ENCODE measurements around the gene AGT.
"Not testable (repeated sequence)": the region's sequence is repeated elsewhere in the genome, so short reads cannot be mapped to it uniquely, and the experiment has no call there.

Gene AGT

GRCh38 chr1:230661976-230662375 is 51.9 kb downstream of the AGT start:
- H3K9ac ChIP-seq (ENCODE audit: low read length), result no peak overlapping the region
- H3K9me3 ChIP-seq (ENCODE audit: control insufficient read depth, insufficient read depth, low read depth, low read length), result no peaks in the 10 kb centered on the region
- H3K27ac ChIP-seq (ENCODE audit: low read depth, low read length), result no peak overlapping the region
- no peak overlapping the region for H3K4me3 ChIP-seq (ENCODE audit: low read depth, low read length)
- peaks cover 58% of the 10 kb centered on the region for H3K36me3 ChIP-seq (ENCODE audit: control insufficient read depth, insufficient read depth, low read length)
- H3K4me1 ChIP-seq (ENCODE audit: control insufficient read depth, insufficient read depth, low read length), result no peaks in the 10 kb centered on the region
- no peaks in the 10 kb centered on the region for H3K27me3 ChIP-seq (ENCODE audit: control insufficient read depth, insufficient read depth, low read length)

GRCh38 chr1:230658691-230659090 is 55.2 kb downstream of the AGT start:
- Histone ChIP-seq H3K4me1 (ENCODE audit: control insufficient read depth, insufficient read depth, low read length) (no peaks in the 10 kb centered on the region), H3K9ac (ENCODE audit: low read length) (no peak overlapping the region), H3K4me3 (ENCODE audit: low read depth, low read length) (no peak overlapping the region), H3K9me3 (ENCODE audit: control insufficient read depth, insufficient read depth, low read depth, low read length) (0 out of 2 replicates have a peak, but pooled peaks cover under 1% of the 10 kb centered on the region), H3K27me3 (ENCODE audit: control insufficient read depth, insufficient read depth, low read length) (no peaks in the 10 kb centered on the region), H3K36me3 (ENCODE audit: control insufficient read depth, insufficient read depth, low read length) (peaks cover 30% of the 10 kb centered on the region), H3K27ac (ENCODE audit: low read depth, low read length) (no peak overlapping the region)

- not testable (repeated sequence) for H3K27ac ChIP-seq (ENCODE audit: low read depth, low read length); H3K9me3 ChIP-seq (ENCODE audit: control insufficient read depth, insufficient read depth, low read depth, low read length)
- H3K36me3 ChIP-seq (ENCODE audit: control insufficient read depth, insufficient read depth, low read length), result peaks cover 26% of the 10 kb centered on the region
Measured at GRCh38 chr1:230658103-230658502, 55.8 kb downstream of the AGT start.

GRCh38 chr1:230656719-230657118 is 57.2 kb downstream of the AGT start:
- H3K27me3 ChIP-seq (ENCODE audit: control insufficient read depth, insufficient read depth, low read length); H3K4me1 ChIP-seq (ENCODE audit: control insufficient read depth, insufficient read depth, low read length); H3K4me3 ChIP-seq (ENCODE audit: low read depth, low read length); H3K9ac ChIP-seq (ENCODE audit: low read length); H3K27ac ChIP-seq (ENCODE audit: low read depth, low read length): not testable (repeated sequence)
- H3K9me3 ChIP-seq (ENCODE audit: control insufficient read depth, insufficient read depth, low read depth, low read length), result peaks cover 12% of the 10 kb centered on the region
- H3K36me3 ChIP-seq (ENCODE audit: control insufficient read depth, insufficient read depth, low read length), result peaks cover 24% of the 10 kb centered on the region

More at GRCh38 chr1:230658103-230658502, 55.8 kb downstream of the AGT start:
- not testable (repeated sequence) for H3K4me1 ChIP-seq (ENCODE audit: control insufficient read depth, insufficient read depth, low read length); H3K9ac ChIP-seq (ENCODE audit: low read length); H3K4me3 ChIP-seq (ENCODE audit: low read depth, low read length); H3K27me3 ChIP-seq (ENCODE audit: control insufficient read depth, insufficient read depth, low read length)
